Loucy (cell line): ENCODE measurements around the gene SIRPB2.

Experiments
- H2AFZ ChIP-seq: fragments of 200-600 bp; sonication (generic); 2 replicates; pipeline ENCODE4 v1.6.0; 2016; ENCODE audit warnings: antibody characterized with exemption, mild to moderate bottlenecking, low read length, moderate library complexity
- H3F3A ChIP-seq: fragments of 200-600 bp; 2 replicates; pipeline ENCODE4 v1.6.0; 2016; ENCODE audit warnings: antibody characterized with exemption, low read depth, mild to moderate bottlenecking
- H3K27me3 ChIP-seq: fragments of 200-600 bp; sonication (generic); 2 replicates; pipeline ENCODE4 v1.6.1; 2014; ENCODE audit warnings: low read length, mild to moderate bottlenecking; ENCODE audit not compliant: insufficient read depth, poor library complexity, severe bottlenecking
- H3K36me3 ChIP-seq: fragments of 200-600 bp; sonication (generic); 2 replicates; pipeline ENCODE4 v1.6.1; 2016; ENCODE audit warnings: low read length; ENCODE audit not compliant: insufficient read depth
- H3K4me1 ChIP-seq: fragments of 200-600 bp; sonication (generic); 2 replicates; pipeline ENCODE4 v1.5.1; 2014; ENCODE audit warnings: low read length, mild to moderate bottlenecking; ENCODE audit not compliant: insufficient read depth, poor library complexity, severe bottlenecking
- H3K4me2 ChIP-seq: fragments of 200-600 bp; sonication (generic); 2 replicates; pipeline ENCODE4 v1.6.0; 2014; ENCODE audit warnings: antibody characterized with exemption, low read length, low read depth, mild to moderate bottlenecking; ENCODE audit not compliant: poor library complexity, severe bottlenecking
- H3K4me3 ChIP-seq: fragments of 200-600 bp; sonication (generic); 2 replicates; pipeline ENCODE4 v1.5.1; 2014; ENCODE audit warnings: low read length, mild to moderate bottlenecking, mixed read lengths; ENCODE audit not compliant: poor library complexity, severe bottlenecking
- H3K79me2 ChIP-seq: fragments of 200-600 bp; sonication (generic); 2 replicates; pipeline ENCODE4 v1.6.1; 2014; ENCODE audit warnings: low read length; ENCODE audit not compliant: insufficient read depth
- H3K9ac ChIP-seq: fragments of 200-600 bp; sonication (generic); 2 replicates; pipeline ENCODE4 v1.6.0; 2014; ENCODE audit warnings: mild to moderate bottlenecking, low read depth, low read length, moderate library complexity; ENCODE audit not compliant: poor library complexity, severe bottlenecking
- H3K9me2 ChIP-seq: fragments of 200-600 bp; sonication (generic); replicated peaks from 2 replicates; pipeline ENCODE4 v1.6.1; 2016; ENCODE audit warnings: low read depth, low read length, mixed read lengths
- H3K9me3 ChIP-seq: fragments of 200-600 bp; sonication (generic); 2 replicates; pipeline ENCODE4 v1.6.1; 2014; ENCODE audit warnings: mild to moderate bottlenecking, antibody characterized with exemption, low read length, low read depth; ENCODE audit not compliant: insufficient read depth
- H4K20me1 ChIP-seq: fragments of 200-600 bp; sonication (generic); 2 replicates; pipeline ENCODE4 v1.6.0; 2014; ENCODE audit warnings: antibody characterized with exemption, low read length, mild to moderate bottlenecking; ENCODE audit not compliant: insufficient read depth, poor library complexity, severe bottlenecking
- CTCF ChIP-seq: fragments of 200-600 bp; sonication (generic); conservative IDR thresholded peaks from 2 replicates; pipeline ENCODE4 v1.5.1; 2014; ENCODE audit warnings: mild to moderate bottlenecking, antibody characterized with exemption, low read length
- EZH2phosphoT487 ChIP-seq: fragments of 200-600 bp; IDR thresholded peaks from 2 replicates; pipeline ENCODE4 v1.6.1; 2018; ENCODE audit warnings: antibody characterized with exemption, mild to moderate bottlenecking, moderate library complexity, borderline replicate concordance

Gene SIRPB2

GRCh38 chr20:1440024-1440423, 51.2 kb downstream of the SIRPB2 start:
- Histone ChIP-seq H3K36me3 (peaks cover 34% of the 10 kb centered on the region; the same call in 1 of the 2 replicates), H3K9ac (no peak overlapping the region), H3K9me2 (no peaks in the 10 kb centered on the region), H3K4me3 (no peak overlapping the region), H2AFZ (no peak overlapping the region), H3K79me2 (no peaks in the 10 kb centered on the region), H3F3A (no peaks in the 10 kb centered on the region), H3K27me3 (no peaks in the 10 kb centered on the region), H3K9me3 (no peaks in the 10 kb centered on the region), H3K4me1 (peaks cover 11% of the 10 kb centered on the region), H4K20me1 (no peaks in the 10 kb centered on the region), H3K4me2 (no peak overlapping the region)
- TF ChIP-seq CTCF: peak; percentile 87
- TF ChIP-seq EZH2phosphoT487: no peak

GRCh38 chr20:1438361-1438760, 52.9 kb downstream of the SIRPB2 start:
- no peaks in the 10 kb centered on the region for H3K79me2 ChIP-seq
- peaks cover 17% of the 10 kb centered on the region for H3K4me1 ChIP-seq
- no peak overlapping the region for H3K9ac ChIP-seq
- no peaks in the 10 kb centered on the region for H4K20me1 ChIP-seq
- H3K36me3 ChIP-seq: peaks cover 17% of the 10 kb centered on the region; the same call in 1 of the 2 replicates
- H3K27me3 ChIP-seq: no peaks in the 10 kb centered on the region
- no peaks in the 10 kb centered on the region for H3K9me2 ChIP-seq
- no peak overlapping the region for H2AFZ ChIP-seq
- TF ChIP-seq CTCF: no peak
- no peak overlapping the region for H3K4me3 ChIP-seq
- no peaks in the 10 kb centered on the region for H3F3A ChIP-seq
- H3K9me3 ChIP-seq: peaks cover 5% of the 10 kb centered on the region; the same call in 1 of the 2 replicates
- H3K4me2 ChIP-seq: no peak overlapping the region

GRCh38 chr20:1437235-1437904, 53.9 kb downstream of the SIRPB2 start:
- no peak overlapping the region for H3K9ac ChIP-seq
- H3K4me1 ChIP-seq: peaks cover 19% of the 10 kb centered on the region
- H2AFZ ChIP-seq: no peak overlapping the region
- peaks cover 8% of the 10 kb centered on the region; the same call in 1 of the 2 replicates for H3K36me3 ChIP-seq
- H3K4me3 ChIP-seq: no peak overlapping the region
- H3K4me2 ChIP-seq: no peak overlapping the region
- H3K27me3 ChIP-seq: no peaks in the 10 kb centered on the region
- TF ChIP-seq EZH2phosphoT487: no peak
- peak; percentile 91 for TF ChIP-seq CTCF
- no peaks in the 10 kb centered on the region for H4K20me1 ChIP-seq
- no peaks in the 10 kb centered on the region for H3F3A ChIP-seq
- peaks cover 5% of the 10 kb centered on the region; the same call in 1 of the 2 replicates for H3K9me3 ChIP-seq
- no peaks in the 10 kb centered on the region for H3K79me2 ChIP-seq
- no peaks in the 10 kb centered on the region for H3K9me2 ChIP-seq
